HUES64 (cell line): ENCODE measurements around the gene LRRC73.

Source experiments
- H3K27ac ChIP-seq: 2 replicates; pipeline ENCODE4 v1.7.0; 2013; ENCODE audit warnings: low read depth, low read length, inconsistent platforms
- H3K27me3 ChIP-seq: 2 replicates; pipeline ENCODE4 v1.6.1; 2013; ENCODE audit warnings: mild to moderate bottlenecking, low read length; ENCODE audit not compliant: insufficient read depth
- H3K36me3 ChIP-seq: 2 replicates; pipeline ENCODE4 v1.6.1; 2013; ENCODE audit warnings: mild to moderate bottlenecking, low read length; ENCODE audit not compliant: insufficient read depth
- H3K4me1 ChIP-seq: 2 replicates; pipeline ENCODE4 v1.6.1; 2013; ENCODE audit warnings: mild to moderate bottlenecking, low read length, moderate library complexity; ENCODE audit not compliant: insufficient read depth
- H3K4me3 ChIP-seq: 2 replicates; pipeline ENCODE4 v1.5.1; 2013; ENCODE audit warnings: mild to moderate bottlenecking, low read length, moderate library complexity
- H3K9ac ChIP-seq: 2 replicates; pipeline ENCODE4 v1.6.1; 2013; ENCODE audit warnings: mild to moderate bottlenecking, low read depth, low read length
- H3K9me3 ChIP-seq: 2 replicates; pipeline ENCODE4 v1.6.1; 2013; ENCODE audit warnings: low read depth, low read length; ENCODE audit not compliant: insufficient read depth
- WGBS: fragments of 150-250, 120-280 bp; methylation state at CpG from one replicate; pipeline ENCODE4 v1.1.7; 2013; ENCODE audit warnings: missing lambda C conversion rate; 5-methylcytosine and 5-hydroxymethylcytosine counted together

The LRRC73 gene

GRCh38 chr6:43509142-43509983 lies 783 bp downstream of the LRRC73 start:
- Histone ChIP-seq H3K27ac (no peak overlapping the region), H3K4me3 (peak overlapping the region; percentile 72)
- WGBS, result 12% methylated on average over 69 of the region's 69 CpGs

GRCh38 chr6:43508481-43509141 lies 1.5 kb downstream of the LRRC73 start:
- H3K36me3 ChIP-seq, result peaks cover 45% of the 10 kb centered on the region
- H3K9me3 ChIP-seq, result no peaks in the 10 kb centered on the region
- no peak overlapping the region for H3K27ac ChIP-seq
- peaks cover 29% of the 10 kb centered on the region for H3K27me3 ChIP-seq
- 77% methylated on average over 8 of the region's 8 CpGs for WGBS
- H3K4me3 ChIP-seq, result no peak overlapping the region
- no peaks in the 10 kb centered on the region; the same call in 1 of the 2 replicates for H3K4me1 ChIP-seq
- no peak overlapping the region for H3K9ac ChIP-seq

More at GRCh38 chr6:43509142-43509983, 783 bp downstream of the LRRC73 start:
- Histone ChIP-seq H3K9me3 (no peaks in the 10 kb centered on the region), H3K36me3 (peaks cover 45% of the 10 kb centered on the region), H3K9ac (no peak overlapping the region), H3K4me1 (no peaks in the 10 kb centered on the region; the same call in 1 of the 2 replicates), H3K27me3 (peaks cover 29% of the 10 kb centered on the region)

- no peak overlapping the region for H3K4me3 ChIP-seq
- H3K4me1 ChIP-seq, result no peaks in the 10 kb centered on the region; the same call in 1 of the 2 replicates
- peaks cover 45% of the 10 kb centered on the region for H3K36me3 ChIP-seq
- no peaks in the 10 kb centered on the region for H3K9me3 ChIP-seq
- 40% methylated on average over 14 of the region's 14 CpGs for WGBS
- H3K9ac ChIP-seq, result no peak overlapping the region
- H3K27me3 ChIP-seq, result peaks cover 29% of the 10 kb centered on the region
- no peak overlapping the region for H3K27ac ChIP-seq
These were observed 3.3 kb downstream of the LRRC73 start for GRCh38 chr6:43506667-43507471.

- Histone ChIP-seq H3K36me3 (peaks cover 43% of the 10 kb centered on the region), H3K27me3 (peaks cover 29% of the 10 kb centered on the region), H3K9ac (no peak overlapping the region), H3K4me3 (no peak overlapping the region), H3K9me3 (no peaks in the 10 kb centered on the region), H3K4me1 (no peaks in the 10 kb centered on the region), H3K27ac (no peak overlapping the region)
- WGBS, result 87% methylated on average over 3 of the region's 3 CpGs
These were observed 4.0 kb downstream of the LRRC73 start for GRCh38 chr6:43506171-43506570.

GRCh38 chr6:43505718-43506117 lies 4.4 kb downstream of the LRRC73 start:
- H3K9ac ChIP-seq, result no peak overlapping the region
- H3K27me3 ChIP-seq, result peaks cover 29% of the 10 kb centered on the region
- H3K4me3 ChIP-seq, result no peak overlapping the region
- peaks cover 48% of the 10 kb centered on the region for H3K36me3 ChIP-seq
- 87% methylated on average over 6 of the region's 6 CpGs for WGBS
- no peak overlapping the region for H3K27ac ChIP-seq
- no peaks in the 10 kb centered on the region for H3K9me3 ChIP-seq
- no peaks in the 10 kb centered on the region for H3K4me1 ChIP-seq

GRCh38 chr6:43504756-43505593 lies 5.2 kb downstream of the LRRC73 start:
- Histone ChIP-seq H3K36me3 (peaks cover 55% of the 10 kb centered on the region), H3K4me1 (no peaks in the 10 kb centered on the region), H3K4me3 (no peak overlapping the region), H3K27me3 (peaks cover 28% of the 10 kb centered on the region), H3K27ac (no peak overlapping the region), H3K9me3 (no peaks in the 10 kb centered on the region), H3K9ac (no peak overlapping the region)
- WGBS, result 95% methylated on average over 24 of the region's 26 CpGs

GRCh38 chr6:43503443-43503842 lies 6.7 kb downstream of the LRRC73 start:
- H3K27ac ChIP-seq, result no peak overlapping the region
- H3K9ac ChIP-seq, result no peak overlapping the region
- no peak overlapping the region for H3K4me3 ChIP-seq
- H3K36me3 ChIP-seq, result peaks cover 70% of the 10 kb centered on the region
- peaks cover 13% of the 10 kb centered on the region for H3K27me3 ChIP-seq
- no peaks in the 10 kb centered on the region for H3K9me3 ChIP-seq
- 96% methylated on average over 8 of the region's 8 CpGs for WGBS
- H3K4me1 ChIP-seq, result no peaks in the 10 kb centered on the region

- no peaks in the 10 kb centered on the region for H3K9me3 ChIP-seq
- H3K36me3 ChIP-seq, result peaks cover 77% of the 10 kb centered on the region
- H3K27ac ChIP-seq, result no peak overlapping the region
- 90% methylated on average over 4 of the region's 4 CpGs for WGBS
- no peak overlapping the region for H3K9ac ChIP-seq
- H3K4me1 ChIP-seq, result no peaks in the 10 kb centered on the region
- peaks cover 5% of the 10 kb centered on the region for H3K27me3 ChIP-seq
- no peak overlapping the region for H3K4me3 ChIP-seq
These were observed 7.5 kb downstream of the LRRC73 start for GRCh38 chr6:43502666-43503065.

GRCh38 chr6:43500921-43501320 lies 9.2 kb downstream of the LRRC73 start:
- Histone ChIP-seq H3K4me3 (no peak overlapping the region), H3K27me3 (no peaks in the 10 kb centered on the region), H3K9ac (no peak overlapping the region), H3K9me3 (no peaks in the 10 kb centered on the region), H3K4me1 (peaks cover 9% of the 10 kb centered on the region), H3K36me3 (peaks cover 79% of the 10 kb centered on the region), H3K27ac (no peak overlapping the region)
- 98% methylated on average over 3 of the region's 3 CpGs for WGBS

- H3K9me3 ChIP-seq, result no peaks in the 10 kb centered on the region
- H3K4me3 ChIP-seq, result no peak overlapping the region
- H3K27me3 ChIP-seq, result no peaks in the 10 kb centered on the region
- no peak overlapping the region for H3K27ac ChIP-seq
- H3K36me3 ChIP-seq, result peaks cover 63% of the 10 kb centered on the region
- 94% methylated on average over 12 of the region's 12 CpGs for WGBS
- H3K4me1 ChIP-seq, result peaks cover 15% of the 10 kb centered on the region
- no peak overlapping the region for H3K9ac ChIP-seq
These were observed 10.9 kb downstream of the LRRC73 start for GRCh38 chr6:43499028-43499815.
